ENCODE data around the gene LRP1-AS.

The LRP1-AS gene

GRCh38 chr12:57146961-57147944, at the start of gene LRP1-AS:
TSS of gene LRP1-AS (minus strand) at chr12:57147619.
- H3K4me3 ChIP-seq (ENCODE audit: low read depth in 1 of 2, low read length in 1 of 2) = no peak within 1 kb of the TSS
- H3K9me3 ChIP-seq = no peaks in the 10 kb centered on the region
- no peaks in the 10 kb centered on the region for H3K27me3 ChIP-seq
- H3K27ac ChIP-seq = no peak within 1 kb of the TSS
- H3K4me1 ChIP-seq (ENCODE audit: control insufficient read depth in 1 of 2, insufficient read depth in 1 of 2, low read depth in 1 of 2, low read length in 1 of 2) = peaks cover 11 to 12% of the 10 kb centered on the region in 2 experiments
- TF ChIP-seq CTCF (IDR thresholded peaks at IDR 0.05) = no peak
- no peaks in the 10 kb centered on the region for H3K36me3 ChIP-seq

GRCh38 chr12:57196956-57197355, 49.5 kb upstream of the LRP1-AS start:
- Histone ChIP-seq H3K9me3 (no peaks in the 10 kb centered on the region), H3K36me3 (no peaks in the 10 kb centered on the region), H3K27ac (no peak overlapping the region), H3K27me3 (peaks cover 6% of the 10 kb centered on the region), H3K4me1 (ENCODE audit: control insufficient read depth in 1 of 2, insufficient read depth in 1 of 2, low read depth in 1 of 2, low read length in 1 of 2) (no peaks in the 10 kb centered on the region), H3K4me3 (ENCODE audit: low read depth in 1 of 2, low read length in 1 of 2) (no peak overlapping the region)
- TF ChIP-seq CTCF (IDR thresholded peaks at IDR 0.05) = no peak

- Histone ChIP-seq H3K36me3 (no peaks in the 10 kb centered on the region), H3K9me3 (no peaks in the 10 kb centered on the region), H3K27me3 (peaks cover 6% of the 10 kb centered on the region), H3K4me3 (ENCODE audit: low read depth in 1 of 2, low read length in 1 of 2) (no peak overlapping the region), H3K27ac (no peak overlapping the region), H3K4me1 (ENCODE audit: control insufficient read depth in 1 of 2, insufficient read depth in 1 of 2, low read depth in 1 of 2, low read length in 1 of 2) (no peaks in the 10 kb centered on the region)
- no peak for TF ChIP-seq CTCF (IDR thresholded peaks at IDR 0.05)
Observed at GRCh38 chr12:57196439-57196838, 49.0 kb upstream of the LRP1-AS start.

- H3K27me3 ChIP-seq = peaks cover 6% of the 10 kb centered on the region
- no peaks in the 10 kb centered on the region for H3K9me3 ChIP-seq
- H3K27ac ChIP-seq = no peak overlapping the region
- no peaks in the 10 kb centered on the region for H3K36me3 ChIP-seq
- TF ChIP-seq CTCF (IDR thresholded peaks at IDR 0.05) = no peak
- H3K4me1 ChIP-seq (ENCODE audit: control insufficient read depth in 1 of 2, insufficient read depth in 1 of 2, low read depth in 1 of 2, low read length in 1 of 2) = no peaks in the 10 kb centered on the region
- no peak overlapping the region for H3K4me3 ChIP-seq (ENCODE audit: low read depth in 1 of 2, low read length in 1 of 2)
Observed at GRCh38 chr12:57195611-57196371, 48.4 kb upstream of the LRP1-AS start.

GRCh38 chr12:57195186-57195585, 47.8 kb upstream of the LRP1-AS start:
- Histone ChIP-seq H3K27ac (no peak overlapping the region), H3K4me1 (ENCODE audit: control insufficient read depth in 1 of 2, insufficient read depth in 1 of 2, low read depth in 1 of 2, low read length in 1 of 2) (no peaks in the 10 kb centered on the region), H3K27me3 (peaks cover 6% of the 10 kb centered on the region), H3K9me3 (no peaks in the 10 kb centered on the region), H3K36me3 (no peaks in the 10 kb centered on the region), H3K4me3 (ENCODE audit: low read depth in 1 of 2, low read length in 1 of 2) (no peak overlapping the region)
- TF ChIP-seq CTCF (IDR thresholded peaks at IDR 0.05) = no peak
